Upper lobe of left lung (tissue), 6 donors: ENCODE data around the gene GALNS. TPM values are rescaled to one million over a fixed set of nuclear protein-coding genes. Genes with fewer than 3 reads are reported as not detected.

Experiments used
- ATAC-seq, 2 donors: fragments of 200-7000 bp; cut with Tn5 transposase; one replicate each; pipeline ENCODE4 v1.9.1; 2022; ENCODE audit warnings: mild to moderate bottlenecking in 2 of 2, moderate library complexity in 2 of 2; ENCODE audit not compliant: low FRiP score in 2 of 2
- DNase-seq, 2 donors: peaks; one replicate each; pipeline ENCODE4 v3.0.0-alpha.2; 2019 to 2020
- H3K27ac ChIP-seq, 4 donors: fragments of 200-600 bp; sonication (generic); one replicate each; pipeline ENCODE4 v1.5.1; 2016 to 2019
- H3K27me3 ChIP-seq, 4 donors: fragments of 200-600 bp; sonication (generic); one replicate each; pipeline ENCODE4 v1.5.1; 2017 to 2019
- H3K36me3 ChIP-seq, 4 donors: fragments of 200-600 bp; sonication (generic); one replicate each; pipeline ENCODE4 v1.5.1; 2016 to 2019
- H3K4me1 ChIP-seq, 4 donors: fragments of 200-600 bp; sonication (generic); one replicate each; pipeline ENCODE4 v1.5.1; 2018 to 2019
- H3K4me3 ChIP-seq, 4 donors: fragments of 200-600 bp; sonication (generic); one replicate each; pipeline ENCODE4 v1.5.1; 2017 to 2019; ENCODE audit warnings: mild to moderate bottlenecking in 2 of 4, moderate library complexity in 1 of 4
- H3K9me3 ChIP-seq, 4 donors: fragments of 200-600 bp; sonication (generic); one replicate each; pipeline ENCODE4 v1.5.1; 2018 to 2019
- EP300 ChIP-seq, 4 donors: sonication (generic); formaldehyde crosslinking; IDR thresholded peaks; one replicate each; pipeline ENCODE4 v1.5.1; 2017; ENCODE audit warnings: antibody characterized with exemption in 4 of 4, control low read depth in 2 of 4
- POLR2A ChIP-seq, 4 donors: fragments of 450-650 bp; IDR thresholded peaks; one replicate each; pipeline ENCODE4 v1.5.1; 2016 to 2017; ENCODE audit warnings: antibody characterized with exemption in 4 of 4, mild to moderate bottlenecking in 2 of 4
- POLR2AphosphoS5 ChIP-seq, 2 donors: sonication (generic); formaldehyde crosslinking; IDR thresholded peaks; one replicate each; pipeline ENCODE4 v1.5.1; 2017; ENCODE audit warnings: antibody characterized with exemption in 2 of 2
- WGBS, 2 donors: methylation state at CpG; one replicate each; pipeline ENCODE4 v1.1.5; 2017 to 2018; 5-methylcytosine and 5-hydroxymethylcytosine counted together
- total RNA-seq, 6 donors: library from RNA; depleted of rRNA in 4 of 6; stranded (reverse); fragments of >200 nt in 4 of 6; gene quantifications; one replicate each; pipeline versions ENCODE4 v1.1.0 to v1.2.1, GENCODE V29; 2016 to 2021
- TF ChIP-seq, protein P1 (sequence below), 6 experiments: fragments of 450-650 bp in 4 of 6; fragments of 200-600 bp in 2 of 6; sonication (generic) in 2 of 6; IDR thresholded peaks; one replicate each; pipeline ENCODE4 v1.5.1; 2016 to 2019; ENCODE audit warnings: antibody characterized with exemption in 6 of 6
- donor health status: DM: no; HTN: no; CAD: no; lungs with moderate emphysema.
- donor health status: DM: no; HTN: yes; CAD: no; lungs with severe emphysema.

GALNS gene
- total RNA-seq, 6 donors from 2014 or later, result 24.8 to 140 (median 45.6) TPM

DNA sequence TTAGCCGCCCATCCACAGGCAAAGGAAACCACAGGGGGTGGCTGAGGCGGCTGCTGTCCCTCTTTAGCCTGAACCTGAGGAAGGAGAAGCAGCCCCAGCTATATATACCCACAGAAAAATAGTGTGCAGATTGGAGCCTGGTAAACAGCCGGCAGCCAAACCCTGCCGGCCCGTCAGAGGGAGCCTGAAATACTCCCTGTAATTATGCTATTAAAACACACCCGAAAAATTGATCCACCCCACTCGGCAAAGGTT, 78.5 kb downstream of the GALNS start:
- peaks cover 0 to 3% (median 0%) of the 10 kb centered on the region in 4 donors for H3K36me3 ChIP-seq
- DNase-seq, result no peak

DNA sequence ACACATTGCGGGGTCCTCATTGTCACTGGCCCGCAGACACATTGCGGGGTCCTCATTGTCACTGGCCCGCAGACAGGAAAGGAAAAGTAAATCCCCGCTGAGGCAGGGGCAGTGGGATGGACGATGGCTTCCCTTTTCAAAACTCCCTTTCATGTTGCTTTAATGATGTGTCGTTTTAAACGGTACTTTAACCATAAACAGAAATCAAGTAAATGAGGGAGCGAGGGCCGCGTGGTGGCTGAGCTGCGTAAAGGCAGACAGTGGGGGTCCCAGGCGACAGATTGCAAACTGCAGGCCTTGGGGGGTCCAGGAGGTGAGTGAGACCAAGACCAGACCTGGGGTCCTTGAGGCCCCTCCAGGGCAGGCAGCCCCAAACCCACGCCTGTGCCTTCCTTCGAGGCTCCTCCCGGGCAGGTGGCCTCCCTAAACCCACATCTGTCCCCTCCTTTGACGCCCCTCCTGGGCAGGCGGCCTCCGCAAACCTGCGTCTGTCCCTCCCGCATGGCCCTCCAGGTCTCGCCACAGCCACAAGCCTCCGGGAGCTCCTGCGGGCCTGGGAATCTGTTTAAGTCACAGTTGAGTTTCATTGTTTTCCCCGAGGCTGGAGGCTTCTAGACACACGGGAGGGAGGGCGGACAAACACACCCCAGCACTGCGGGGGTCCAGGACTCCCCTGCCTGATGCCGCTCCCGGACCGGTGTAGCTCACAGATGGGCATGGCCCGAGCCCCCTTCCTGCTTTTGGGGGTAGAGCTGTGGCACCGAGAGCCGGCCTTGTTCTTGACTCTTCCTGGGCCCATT, 79.1 kb downstream of the GALNS start:
- peak in 1 of 2 donors; percentile 73 for DNase-seq
- no peak for ATAC-seq

More for the DNA sequence above, 78.5 kb downstream of the GALNS start:
- Histone ChIP-seq H3K4me1 (peaks cover 62 to 91% (median 74%) of the 10 kb centered on the region in 4 donors), H3K9me3 (no peaks in the 10 kb centered on the region), H3K4me3 (no peak overlapping the region), H3K27me3 (no peaks in the 10 kb centered on the region), H3K27ac (no peak overlapping the region)
- TF ChIP-seq, protein P1, sequence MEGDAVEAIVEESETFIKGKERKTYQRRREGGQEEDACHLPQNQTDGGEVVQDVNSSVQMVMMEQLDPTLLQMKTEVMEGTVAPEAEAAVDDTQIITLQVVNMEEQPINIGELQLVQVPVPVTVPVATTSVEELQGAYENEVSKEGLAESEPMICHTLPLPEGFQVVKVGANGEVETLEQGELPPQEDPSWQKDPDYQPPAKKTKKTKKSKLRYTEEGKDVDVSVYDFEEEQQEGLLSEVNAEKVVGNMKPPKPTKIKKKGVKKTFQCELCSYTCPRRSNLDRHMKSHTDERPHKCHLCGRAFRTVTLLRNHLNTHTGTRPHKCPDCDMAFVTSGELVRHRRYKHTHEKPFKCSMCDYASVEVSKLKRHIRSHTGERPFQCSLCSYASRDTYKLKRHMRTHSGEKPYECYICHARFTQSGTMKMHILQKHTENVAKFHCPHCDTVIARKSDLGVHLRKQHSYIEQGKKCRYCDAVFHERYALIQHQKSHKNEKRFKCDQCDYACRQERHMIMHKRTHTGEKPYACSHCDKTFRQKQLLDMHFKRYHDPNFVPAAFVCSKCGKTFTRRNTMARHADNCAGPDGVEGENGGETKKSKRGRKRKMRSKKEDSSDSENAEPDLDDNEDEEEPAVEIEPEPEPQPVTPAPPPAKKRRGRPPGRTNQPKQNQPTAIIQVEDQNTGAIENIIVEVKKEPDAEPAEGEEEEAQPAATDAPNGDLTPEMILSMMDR (IDR thresholded peaks at IDR 0.05), result no peak
- TF ChIP-seq POLR2AphosphoS5 (IDR thresholded peaks at IDR 0.05) (no peak), EP300 (IDR thresholded peaks at IDR 0.05) (no peak)
- ATAC-seq, result no peak
- WGBS, 2 donors, result 68 to 75% methylated on average over 6 to 7 of the region's 7 CpGs

DNA sequence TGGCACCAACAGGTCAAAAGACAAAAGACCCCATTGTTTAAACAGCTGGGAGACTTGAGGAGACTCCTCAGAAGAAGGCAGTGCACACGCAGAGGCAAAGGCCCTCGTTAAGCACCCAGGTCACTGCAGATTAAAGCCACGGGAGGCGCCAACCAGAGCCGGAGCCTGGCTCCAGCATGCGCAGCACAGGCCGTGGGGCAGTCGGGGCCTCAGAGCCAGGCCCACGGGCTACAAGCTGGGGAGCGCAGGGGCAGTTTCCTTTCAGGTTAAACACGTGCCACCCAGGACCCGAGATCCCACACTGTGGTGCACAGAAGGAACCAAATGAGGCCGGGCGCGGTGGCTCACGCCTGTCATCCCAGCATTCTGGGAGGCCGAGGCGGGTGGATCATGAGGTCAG, 80.9 kb downstream of the GALNS start:
- H3K27me3 ChIP-seq, result no peaks in the 10 kb centered on the region
- no peak for ATAC-seq
- H3K9me3 ChIP-seq, result no peaks in the 10 kb centered on the region
- WGBS, 2 donors, result 90 to 93% methylated on average over 13 to 18 of the region's 18 CpGs
- no peak overlapping the region for H3K4me3 ChIP-seq
- no peak overlapping the region for H3K27ac ChIP-seq
- H3K36me3 ChIP-seq, result peaks cover 0 to 3% (median 0%) of the 10 kb centered on the region in 4 donors
- TF ChIP-seq, protein P1 (IDR thresholded peaks at IDR 0.05), result no peak
- TF ChIP-seq EP300 (IDR thresholded peaks at IDR 0.05), result no peak
- TF ChIP-seq POLR2AphosphoS5 (IDR thresholded peaks at IDR 0.05), result no peak
- TF ChIP-seq POLR2A (IDR thresholded peaks at IDR 0.05), result no peak
- H3K4me1 ChIP-seq, result peaks cover 60 to 88% (median 73%) of the 10 kb centered on the region in 4 donors
- DNase-seq, result peak in 1 of 2 donors; percentile 64

More for the DNA sequence above, 79.1 kb downstream of the GALNS start:
- Histone ChIP-seq H3K4me3 (no peak overlapping the region), H3K4me1 (peaks cover 62 to 91% (median 74%) of the 10 kb centered on the region in 4 donors), H3K9me3 (no peaks in the 10 kb centered on the region), H3K27ac (no peak overlapping the region), H3K36me3 (peaks cover 0 to 3% (median 0%) of the 10 kb centered on the region in 4 donors), H3K27me3 (no peaks in the 10 kb centered on the region)
- 79 to 85% methylated on average over 21 to 34 of the region's 34 CpGs for WGBS, 2 donors
- TF ChIP-seq POLR2A (IDR thresholded peaks at IDR 0.05), result no peak
- TF ChIP-seq, protein P1 (IDR thresholded peaks at IDR 0.05), result no peak
- no peak for TF ChIP-seq EP300 (IDR thresholded peaks at IDR 0.05)
- TF ChIP-seq POLR2AphosphoS5 (IDR thresholded peaks at IDR 0.05), result no peak

DNA sequence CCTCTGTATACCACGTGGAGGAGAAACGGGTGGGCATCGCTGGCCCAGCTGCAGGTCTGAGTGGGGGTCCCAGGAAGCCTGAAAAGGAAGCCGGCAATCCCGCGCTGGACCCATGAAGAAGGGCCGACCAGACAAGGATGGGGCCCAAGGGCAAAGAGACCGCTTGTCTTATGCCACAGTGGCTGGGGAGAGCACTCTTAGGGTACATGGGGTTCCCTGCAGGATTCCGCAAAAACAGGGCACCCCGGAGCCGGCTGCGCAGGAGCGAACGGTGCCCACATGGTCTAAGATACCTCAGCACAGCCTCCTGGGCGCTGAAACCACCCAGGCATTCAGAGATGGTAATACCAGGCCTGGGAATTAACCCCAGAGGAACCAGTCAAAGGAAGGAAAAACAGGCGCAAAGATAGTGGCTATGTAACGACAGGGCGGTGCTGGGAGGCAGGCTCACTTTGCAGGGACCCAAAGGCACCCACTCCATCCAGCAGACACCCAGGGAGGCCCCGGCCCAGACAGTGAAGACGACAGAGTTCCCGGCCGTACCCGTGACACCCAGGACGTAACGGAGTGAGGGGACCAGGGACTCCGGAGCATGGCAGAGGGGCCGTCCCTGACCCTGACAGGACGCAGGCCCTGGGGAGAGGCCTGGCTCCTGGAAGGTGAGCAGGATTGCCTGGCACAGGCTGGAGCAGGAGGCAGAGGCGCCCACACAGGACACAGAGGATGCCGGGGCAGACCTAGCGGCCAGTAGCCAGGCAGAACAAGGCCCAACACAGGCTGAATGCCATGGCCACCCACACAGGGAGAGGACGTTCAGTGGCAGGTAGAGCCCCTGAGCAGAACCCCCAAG, 82.0 kb downstream of the GALNS start:
- peak overlapping the region; percentile 48 to 79 (median 72) for H3K27ac ChIP-seq

More for the DNA sequence above, 82.0 kb downstream of the GALNS start:
- no peak overlapping the region for H3K4me3 ChIP-seq
- TF ChIP-seq, protein P1 (IDR thresholded peaks at IDR 0.05), result no peak
- TF ChIP-seq POLR2A (IDR thresholded peaks at IDR 0.05), result no peak
- TF ChIP-seq EP300 (IDR thresholded peaks at IDR 0.05), result no peak
- no peak for TF ChIP-seq POLR2AphosphoS5 (IDR thresholded peaks at IDR 0.05)
- WGBS, 2 donors, result 84 to 91% methylated on average over 19 to 31 of the region's 32 CpGs
- ATAC-seq (no peak), DNase-seq (peak in 1 of 2 donors; percentile 66)
- H3K4me1 ChIP-seq, result peaks cover 60 to 88% (median 73%) of the 10 kb centered on the region in 4 donors
- H3K36me3 ChIP-seq, result peaks cover 0 to 3% (median 0%) of the 10 kb centered on the region in 4 donors
- H3K27me3 ChIP-seq, result no peaks in the 10 kb centered on the region
- H3K9me3 ChIP-seq, result no peaks in the 10 kb centered on the region
